ENCODE measurements around the gene ACP7.
"Not testable (repeated sequence)": the region's sequence is repeated elsewhere in the genome, so short reads cannot be mapped to it uniquely, and the experiment has no call there.

Gene ACP7

GRCh38 chr19:39078436-39079200 is 5.5 kb upstream of the ACP7 start:
- DNase-seq = no peak

- no peak for DNase-seq
Observed at GRCh38 chr19:39080431-39080830, 3.7 kb upstream of the ACP7 start.

GRCh38 chr19:39082167-39082566 is 2.0 kb upstream of the ACP7 start:
- DNase-seq = no peak

- no peak for DNase-seq
Observed at GRCh38 chr19:39082745-39083598, 1.2 kb upstream of the ACP7 start.

- DNase-seq = no peak
Observed at GRCh38 chr19:39083599-39083982, 577 bp upstream of the ACP7 start.

GRCh38 chr19:39084732-39085080 is 538 bp downstream of the ACP7 start:
- no peak for DNase-seq

GRCh38 chr19:39085392-39085791 is 1.2 kb downstream of the ACP7 start:
- no peak for DNase-seq

- no peak for DNase-seq
Observed at GRCh38 chr19:39086386-39086785, 2.2 kb downstream of the ACP7 start.

GRCh38 chr19:39087907-39088686 is 3.9 kb downstream of the ACP7 start:
- DNase-seq = no peak

- not testable (repeated sequence) for DNase-seq
Observed at GRCh38 chr19:39090016-39090415, 5.8 kb downstream of the ACP7 start.

GRCh38 chr19:39090881-39091280 is 6.7 kb downstream of the ACP7 start:
- no peak for DNase-seq

GRCh38 chr19:39095799-39096540 is 11.8 kb downstream of the ACP7 start:
- not testable (repeated sequence) for DNase-seq

GRCh38 chr19:39097299-39097698 is 13.1 kb downstream of the ACP7 start:
- no peak for DNase-seq

- no peak for DNase-seq
Observed at GRCh38 chr19:39097721-39098120, 13.6 kb downstream of the ACP7 start.

GRCh38 chr19:39098365-39099269 is 14.4 kb downstream of the ACP7 start:
- no peak for DNase-seq

GRCh38 chr19:39099341-39099740 is 15.2 kb downstream of the ACP7 start:
- no peak for DNase-seq

- DNase-seq = no peak
Observed at GRCh38 chr19:39100500-39101166, 16.5 kb downstream of the ACP7 start.

- DNase-seq = no peak
Observed at GRCh38 chr19:39103151-39103550, 19.0 kb downstream of the ACP7 start.

- no peak for DNase-seq
Observed at GRCh38 chr19:39104186-39104596, 20.0 kb downstream of the ACP7 start.

- no peak for DNase-seq
Observed at GRCh38 chr19:39106194-39106593, 22.0 kb downstream of the ACP7 start.

- no peak for DNase-seq
Observed at GRCh38 chr19:39109641-39110040, 25.5 kb downstream of the ACP7 start.

Data from activated CD4-positive, alpha-beta T cell treated with anti-CD3 and anti-CD28 coated beads for 1 hour (primary cell).